ENCODE data around the gene SPACA6.
"Not testable (repeated sequence)": the region's sequence is repeated elsewhere in the genome, so short reads cannot be mapped to it uniquely, and the experiment has no call there.

Gene SPACA6

GRCh38 chr19:51693260-51693659, at the start of gene SPACA6:
Gene SPACA6 (plus strand): TSS chr19:51693330. CDS start chr19:51693527, 197 bp downstream.
- DNase-seq: no peak

- no peak for DNase-seq
Observed at GRCh38 chr19:51644636-51645271, 48.4 kb upstream of the SPACA6 start.

- not testable (repeated sequence) for DNase-seq
Observed at GRCh38 chr19:51646730-51647129, 46.4 kb upstream of the SPACA6 start, which contains the start of gene SIGLEC14. Gene SIGLEC14 (minus strand): TSS chr19:51646825. CDS start chr19:51646759, 66 bp downstream.

GRCh38 chr19:51647318-51647717, 45.8 kb upstream of the SPACA6 start:
- DNase-seq: no peak

- DNase-seq: no peak
Observed at GRCh38 chr19:51651216-51651846, 41.8 kb upstream of the SPACA6 start.

GRCh38 chr19:51652266-51652665, 40.9 kb upstream of the SPACA6 start:
- no peak for DNase-seq

GRCh38 chr19:51653162-51653561, 40.0 kb upstream of the SPACA6 start:
- no peak for DNase-seq

- no peak for DNase-seq
Observed at GRCh38 chr19:51654783-51655182, 38.3 kb upstream of the SPACA6 start.

GRCh38 chr19:51660975-51661600, 32.0 kb upstream of the SPACA6 start:
- peak; percentile 34 for DNase-seq

- no peak for DNase-seq
Observed at GRCh38 chr19:51663650-51664049, 29.5 kb upstream of the SPACA6 start.

GRCh38 chr19:51664131-51664530, 29.0 kb upstream of the SPACA6 start:
- no peak for DNase-seq

GRCh38 chr19:51664997-51665396, 28.1 kb upstream of the SPACA6 start:
- no peak for DNase-seq

GRCh38 chr19:51668216-51668615, 24.9 kb upstream of the SPACA6 start:
- DNase-seq: no peak

- peak; percentile 26 for DNase-seq
Observed at GRCh38 chr19:51675911-51676565, 17.1 kb upstream of the SPACA6 start.

GRCh38 chr19:51676566-51677083, 16.5 kb upstream of the SPACA6 start:
- no peak for DNase-seq

GRCh38 chr19:51680474-51680873, 12.7 kb upstream of the SPACA6 start:
- DNase-seq: no peak

GRCh38 chr19:51681286-51681941, 11.7 kb upstream of the SPACA6 start:
- no peak for DNase-seq

- no peak for DNase-seq
Observed at GRCh38 chr19:51686171-51686570, 7.0 kb upstream of the SPACA6 start.

GRCh38 chr19:51687791-51688670, 5.1 kb upstream of the SPACA6 start:
- no peak for DNase-seq

- peak; percentile 66 for DNase-seq
Observed at GRCh38 chr19:51688671-51689571, 4.2 kb upstream of the SPACA6 start.
